PC-9 (cell line): ENCODE results near the gene AK5. TPM values are rescaled to one million over a fixed set of nuclear protein-coding genes. Genes with fewer than 3 reads are reported as not detected.

Experiments
- BruUV-seq: library from RNA; stranded (reverse); fragments of 400-500 nt; replicated peaks from 2 replicates; lab custom pipeline; 2021; lab: Mats Ljungman, UMichigan
- CTCF ChIA-PET: fragments of 300-600 bp; sonication (Branson Sonifier 250); formaldehyde crosslinking; loops from one replicate; lab custom pipeline; 2022; ENCODE audit warnings: antibody characterized with exemption; lab: Charles Lee
- POLR2A ChIA-PET: fragments of 300-600 bp; sonication (Branson Sonifier 250); formaldehyde crosslinking; loops from one replicate; lab custom pipeline; 2022; ENCODE audit warnings: antibody characterized with exemption; ENCODE audit not compliant: unreplicated experiment; lab: Charles Lee
- DNase-seq, 2 experiments: peaks; one replicate each; pipeline versions ENCODE4 v3.0.0 to v3.0.0-alpha.2; 2015 to 2022; ENCODE audit warnings: mixed read lengths in 1 of 2
- H2AFZ ChIP-seq: fragments of 200-600 bp; sonication (generic); 2 replicates; pipeline ENCODE4 v1.8.1; 2017; ENCODE audit warnings: antibody characterized with exemption
- H3F3A ChIP-seq: fragments of 200-600 bp; sonication (generic); 2 replicates; pipeline ENCODE4 v1.8.1; 2017; ENCODE audit warnings: antibody characterized with exemption, mild to moderate bottlenecking, low read depth; ENCODE audit not compliant: insufficient read depth
- H3K27ac ChIP-seq: fragments of 200-600 bp; sonication (generic); 2 replicates; pipeline ENCODE4 v1.6.1; 2016; ENCODE audit warnings: mixed run types
- H3K27me3 ChIP-seq: fragments of 200-600 bp; sonication (generic); 2 replicates; pipeline ENCODE4 v1.6.1; 2016; ENCODE audit warnings: low read depth, mixed run types; ENCODE audit not compliant: insufficient read depth
- H3K36me3 ChIP-seq: fragments of 200-600 bp; sonication (generic); 2 replicates; pipeline ENCODE4 v1.6.1; 2016; ENCODE audit warnings: low read depth, mixed run types
- H3K4me1 ChIP-seq: fragments of 200-600 bp; sonication (generic); replicated peaks from 2 replicates; pipeline ENCODE4 v1.6.1; 2016; ENCODE audit warnings: mixed run types; ENCODE audit not compliant: insufficient read depth
- H3K4me2 ChIP-seq: fragments of 200-600 bp; sonication (generic); 2 replicates; pipeline ENCODE4 v1.6.1; 2017; ENCODE audit warnings: mixed run types
- H3K4me3 ChIP-seq: fragments of 200-600 bp; sonication (generic); 2 replicates; pipeline ENCODE4 v1.6.1; 2016; ENCODE audit warnings: mixed run types
- H3K79me2 ChIP-seq: fragments of 200-600 bp; sonication (generic); 2 replicates; pipeline ENCODE4 v1.6.1; 2017; ENCODE audit warnings: low read depth, mixed run types
- H3K9me2 ChIP-seq: fragments of 200-600 bp; sonication (generic); 2 replicates; pipeline ENCODE4 v1.8.1; 2017; ENCODE audit warnings: mild to moderate bottlenecking; ENCODE audit not compliant: insufficient read depth
- H3K9me3 ChIP-seq: fragments of 200-600 bp; sonication (generic); 2 replicates; pipeline ENCODE4 v1.8.1; 2016; ENCODE audit warnings: low read depth; ENCODE audit not compliant: insufficient read depth
- H4K20me1 ChIP-seq: fragments of 200-600 bp; sonication (generic); 2 replicates; pipeline ENCODE4 v1.8.1; 2017; ENCODE audit not compliant: insufficient read depth
- EZH2 ChIP-seq: fragments of 200-600 bp; sonication (generic); IDR thresholded peaks from 2 replicates; pipeline ENCODE4 v1.8.0; 2017; ENCODE audit warnings: antibody characterized with exemption, low read depth
- intact Hi-C: fragments of 100-400 bp; cut with micrococcal nuclease; formaldehyde crosslinking; loops from one replicate; pipeline ENCODE4 v1.10.0; 2022; ENCODE audit not compliant: unreplicated experiment
- total RNA-seq: library from RNA; stranded (reverse); gene quantifications from 2 replicates; pipeline ENCODE4 v1.2.3, GENCODE V29; 2021
- TF ChIP-seq, protein P1 (sequence below): fragments of 200-600 bp; sonication (generic); conservative IDR thresholded peaks from 2 replicates; pipeline ENCODE4 v1.6.1; 2017; ENCODE audit warnings: mixed run types, antibody characterized with exemption, mild to moderate bottlenecking, moderate library complexity

Gene AK5
- total RNA-seq, 1 experiment from 2014 or later: 1.2 TPM

- no peaks in the 10 kb centered on the region; the same call in 1 of the 2 replicates for H3K9me2 ChIP-seq
- H3K4me2 ChIP-seq: no peak overlapping the region
- H2AFZ ChIP-seq: no peak overlapping the region
- H3K4me3 ChIP-seq: no peak overlapping the region
- intact Hi-C loops: no loop called here
- H3K36me3 ChIP-seq: no peaks in the 10 kb centered on the region
- TF ChIP-seq EZH2: no peak
- TF ChIP-seq, protein P1, sequence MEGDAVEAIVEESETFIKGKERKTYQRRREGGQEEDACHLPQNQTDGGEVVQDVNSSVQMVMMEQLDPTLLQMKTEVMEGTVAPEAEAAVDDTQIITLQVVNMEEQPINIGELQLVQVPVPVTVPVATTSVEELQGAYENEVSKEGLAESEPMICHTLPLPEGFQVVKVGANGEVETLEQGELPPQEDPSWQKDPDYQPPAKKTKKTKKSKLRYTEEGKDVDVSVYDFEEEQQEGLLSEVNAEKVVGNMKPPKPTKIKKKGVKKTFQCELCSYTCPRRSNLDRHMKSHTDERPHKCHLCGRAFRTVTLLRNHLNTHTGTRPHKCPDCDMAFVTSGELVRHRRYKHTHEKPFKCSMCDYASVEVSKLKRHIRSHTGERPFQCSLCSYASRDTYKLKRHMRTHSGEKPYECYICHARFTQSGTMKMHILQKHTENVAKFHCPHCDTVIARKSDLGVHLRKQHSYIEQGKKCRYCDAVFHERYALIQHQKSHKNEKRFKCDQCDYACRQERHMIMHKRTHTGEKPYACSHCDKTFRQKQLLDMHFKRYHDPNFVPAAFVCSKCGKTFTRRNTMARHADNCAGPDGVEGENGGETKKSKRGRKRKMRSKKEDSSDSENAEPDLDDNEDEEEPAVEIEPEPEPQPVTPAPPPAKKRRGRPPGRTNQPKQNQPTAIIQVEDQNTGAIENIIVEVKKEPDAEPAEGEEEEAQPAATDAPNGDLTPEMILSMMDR: no peak
- no peaks in the 10 kb centered on the region for H3K4me1 ChIP-seq
- no peaks in the 10 kb centered on the region for H3K27me3 ChIP-seq
- no TSS peak for BruUV-seq
- H3F3A ChIP-seq: no peaks in the 10 kb centered on the region
- no peak for DNase-seq
- ChIA-PET CTCF (no interaction called here), POLR2A (no interaction called here)
- H3K27ac ChIP-seq: no peak overlapping the region
- no peaks in the 10 kb centered on the region for H3K79me2 ChIP-seq
- H3K9me3 ChIP-seq: no peaks in the 10 kb centered on the region; the same call in 1 of the 2 replicates
- no peaks in the 10 kb centered on the region for H4K20me1 ChIP-seq
Observed at GRCh38 chr1:77370161-77370560, 88.3 kb downstream of the AK5 start.

GRCh38 chr1:77370583-77371306 lies 88.9 kb downstream of the AK5 start:
- Histone ChIP-seq H3K27me3 (no peaks in the 10 kb centered on the region), H3K27ac (no peak overlapping the region), H3K79me2 (no peaks in the 10 kb centered on the region), H4K20me1 (no peaks in the 10 kb centered on the region), H2AFZ (no peak overlapping the region), H3K4me1 (no peaks in the 10 kb centered on the region), H3K9me2 (no peaks in the 10 kb centered on the region; the same call in 1 of the 2 replicates), H3F3A (no peaks in the 10 kb centered on the region), H3K36me3 (no peaks in the 10 kb centered on the region), H3K9me3 (no peaks in the 10 kb centered on the region; the same call in 1 of the 2 replicates), H3K4me2 (no peak overlapping the region), H3K4me3 (no peak overlapping the region)
- BruUV-seq: no TSS peak
- DNase-seq: no peak
- CTCF ChIA-PET: no interaction called here
- TF ChIP-seq, protein P1: no peak
- no peak for TF ChIP-seq EZH2
- intact Hi-C loops: no loop called here
- POLR2A ChIA-PET: no interaction called here

DNA sequence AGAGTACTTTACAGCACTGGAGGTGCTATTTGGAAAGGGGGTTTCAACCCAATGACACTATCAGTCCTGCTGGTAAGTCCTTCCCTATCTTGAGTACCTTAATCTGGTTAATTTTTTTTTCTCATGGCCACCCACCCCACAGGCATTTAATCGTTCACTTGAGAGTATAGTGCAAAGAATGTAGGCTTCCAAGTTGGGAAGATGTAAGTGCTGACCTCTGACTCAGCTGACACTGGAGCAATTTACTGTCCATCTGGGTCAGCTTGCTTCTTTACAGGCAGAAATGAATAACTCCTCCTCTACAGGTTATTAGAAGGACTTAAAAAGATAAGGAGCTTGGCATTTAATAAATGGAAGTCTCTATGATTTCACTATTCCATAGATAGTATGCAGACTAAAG lies 89.6 kb downstream of the AK5 start:
- ChIA-PET CTCF (no interaction called here), POLR2A (no interaction called here)
- H3K27ac ChIP-seq: no peak overlapping the region
- no peak overlapping the region for H3K4me3 ChIP-seq
- H3K36me3 ChIP-seq: no peaks in the 10 kb centered on the region
- no peak overlapping the region for H3K4me2 ChIP-seq
- no peaks in the 10 kb centered on the region for H4K20me1 ChIP-seq
- H2AFZ ChIP-seq: no peak overlapping the region
- no peaks in the 10 kb centered on the region; the same call in 1 of the 2 replicates for H3K9me3 ChIP-seq
- no peaks in the 10 kb centered on the region for H3F3A ChIP-seq
- intact Hi-C loops: no loop called here
- no peaks in the 10 kb centered on the region for H3K79me2 ChIP-seq
- BruUV-seq: no TSS peak
- no peaks in the 10 kb centered on the region for H3K4me1 ChIP-seq
- no peak for TF ChIP-seq EZH2
- TF ChIP-seq, protein P1: no peak
- H3K27me3 ChIP-seq: no peaks in the 10 kb centered on the region
- no peaks in the 10 kb centered on the region; the same call in 1 of the 2 replicates for H3K9me2 ChIP-seq
- DNase-seq: no peak
